RWPE2 (cell line): ENCODE data around the gene DNAH14.
"Not testable (repeated sequence)": the region's sequence is repeated elsewhere in the genome, so short reads cannot be mapped to it uniquely, and the experiment has no call there.

Experiments used
- ATAC-seq: fragments of 200-7000 bp; cut with Tn5 transposase; 3 replicates; pipeline ENCODE4 v1.9.1; 2021; ENCODE audit warnings: low read depth
- DNase-seq: peaks from one replicate; pipeline ENCODE4 v3.0.0-alpha.2; 2020; ENCODE audit warnings: low spot score
- H3K27ac ChIP-seq: fragments of 450-650 bp; 2 replicates; pipeline ENCODE4 v1.5.1; 2017; ENCODE audit warnings: mild to moderate bottlenecking; ENCODE audit not compliant: poor library complexity, severe bottlenecking
- H3K27me3 ChIP-seq: fragments of 250-450 bp; sonication (Bioruptor Pico); 2 replicates; pipeline ENCODE4 v1.5.1; 2021; ENCODE audit warnings: mild to moderate bottlenecking, moderate library complexity; ENCODE audit not compliant: insufficient read depth, poor library complexity, severe bottlenecking
- H3K36me3 ChIP-seq: fragments of 250-450 bp; sonication (Bioruptor Pico); 2 replicates; pipeline ENCODE4 v1.5.1; 2020; ENCODE audit warnings: low read depth, mild to moderate bottlenecking, moderate library complexity
- H3K4me1 ChIP-seq: fragments of 250-450 bp; sonication (Bioruptor Pico); 2 replicates; pipeline ENCODE4 v1.5.1; 2021; ENCODE audit warnings: mild to moderate bottlenecking, moderate library complexity; ENCODE audit not compliant: insufficient read depth, poor library complexity, severe bottlenecking
- H3K4me3 ChIP-seq: fragments of 250-450 bp; sonication (Bioruptor Pico); 2 replicates; pipeline ENCODE4 v1.5.1; 2021; ENCODE audit warnings: mild to moderate bottlenecking, moderate library complexity; ENCODE audit not compliant: severe bottlenecking
- H3K9me3 ChIP-seq: fragments of 250-450 bp; sonication (Bioruptor Pico); 2 replicates; pipeline ENCODE4 v1.5.1; 2021; ENCODE audit warnings: mild to moderate bottlenecking, moderate library complexity; ENCODE audit not compliant: severe bottlenecking
- CTCF ChIP-seq: fragments of 450-650 bp; IDR thresholded peaks from one replicate; pipeline ENCODE4 v1.5.1; 2017; ENCODE audit warnings: mild to moderate bottlenecking, moderate library complexity; ENCODE audit not compliant: poor library complexity, severe bottlenecking

The DNAH14 gene

DNA sequence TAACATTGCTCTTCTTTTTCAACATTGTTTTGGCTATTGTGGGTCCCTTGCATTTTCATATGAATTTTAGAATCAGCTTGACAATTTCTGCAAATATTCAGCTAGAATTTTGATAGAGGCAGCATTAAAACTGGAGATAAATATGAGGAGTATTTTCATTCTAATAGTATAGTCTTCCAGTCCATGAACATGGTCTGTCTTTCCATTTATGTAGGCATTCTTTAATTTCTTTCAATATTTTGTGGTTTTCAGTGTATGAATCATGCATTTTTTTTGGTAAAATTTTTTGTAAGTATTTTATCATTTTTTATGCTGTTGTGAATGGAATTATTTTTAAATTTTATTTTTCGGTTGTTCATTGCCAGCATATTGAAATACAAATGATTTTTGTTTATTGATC, 97.2 kb downstream of the DNAH14 start:
- Histone ChIP-seq H3K27me3 (no peaks in the 10 kb centered on the region), H3K4me1 (no peaks in the 10 kb centered on the region), H3K4me3 (no peak overlapping the region), H3K36me3 (no peaks in the 10 kb centered on the region), H3K27ac (no peak overlapping the region), H3K9me3 (no peaks in the 10 kb centered on the region)
- DNase-seq, result no peak
- no peak for TF ChIP-seq CTCF
- ATAC-seq, result no peak

DNA sequence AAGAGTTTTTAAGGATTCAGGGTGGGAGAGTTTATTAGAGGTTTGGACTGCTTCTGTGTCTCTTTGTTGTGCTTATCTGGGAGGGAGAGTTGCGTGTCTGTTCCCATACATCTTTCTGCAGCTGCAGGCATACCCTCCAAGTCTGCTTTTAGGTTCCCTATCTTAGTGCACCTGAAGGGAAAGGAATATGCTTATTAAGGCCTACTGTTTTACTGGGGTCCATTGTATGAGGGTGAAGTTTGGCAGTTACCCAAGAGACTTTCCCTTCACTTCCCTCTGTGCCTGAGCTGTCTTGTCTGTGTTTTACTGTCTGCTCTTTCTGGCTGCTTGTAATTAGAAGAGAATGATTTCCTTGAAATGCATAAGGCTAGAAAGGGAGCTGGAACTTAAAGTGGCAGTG, 107.0 kb downstream of the DNAH14 start:
- not testable (repeated sequence) for H3K27me3 ChIP-seq, H3K4me1 ChIP-seq, ATAC-seq, DNase-seq, H3K36me3 ChIP-seq, H3K27ac ChIP-seq, H3K4me3 ChIP-seq, H3K9me3 ChIP-seq

DNA sequence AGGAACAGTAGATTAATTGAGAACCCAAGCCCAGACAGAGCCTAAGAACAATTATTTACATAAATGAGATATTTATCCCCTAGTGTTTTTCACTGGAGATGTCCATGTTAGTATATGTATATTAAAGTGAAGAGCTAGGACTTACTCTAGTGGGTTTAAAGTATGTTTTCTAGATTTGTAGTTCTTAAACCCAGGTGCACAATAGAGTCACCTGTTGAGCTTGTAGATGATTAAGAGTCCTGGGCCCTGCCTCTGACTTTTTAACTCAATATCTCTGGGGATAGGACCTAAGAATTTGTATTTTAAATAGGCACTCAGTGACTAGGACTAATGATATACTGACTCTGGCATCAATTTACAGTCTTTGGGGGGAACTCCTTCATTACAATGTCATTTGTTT, 112.8 kb downstream of the DNAH14 start:
- ATAC-seq, result no peak
- TF ChIP-seq CTCF, result no peak
- H3K27ac ChIP-seq, result no peak overlapping the region

GRCh38 chr1:225044258-225044657, 114.8 kb downstream of the DNAH14 start:
- no peaks in the 10 kb centered on the region for H3K36me3 ChIP-seq
- H3K4me3 ChIP-seq, result no peak overlapping the region
- DNase-seq, result no peak
- H3K4me1 ChIP-seq, result no peaks in the 10 kb centered on the region
- no peak for TF ChIP-seq CTCF
- H3K9me3 ChIP-seq, result no peaks in the 10 kb centered on the region
- H3K27ac ChIP-seq, result no peak overlapping the region
- H3K27me3 ChIP-seq, result no peaks in the 10 kb centered on the region
- ATAC-seq, result no peak

More for the DNA sequence above, 112.8 kb downstream of the DNAH14 start:
- Histone ChIP-seq H3K4me1 (no peaks in the 10 kb centered on the region), H3K4me3 (no peak overlapping the region), H3K9me3 (no peaks in the 10 kb centered on the region), H3K27me3 (no peaks in the 10 kb centered on the region), H3K36me3 (no peaks in the 10 kb centered on the region)
- no peak for DNase-seq

- no peaks in the 10 kb centered on the region for H3K27me3 ChIP-seq
- no peak overlapping the region for H3K4me3 ChIP-seq
- no peak overlapping the region for H3K27ac ChIP-seq
- H3K4me1 ChIP-seq, result no peaks in the 10 kb centered on the region
- H3K36me3 ChIP-seq, result no peaks in the 10 kb centered on the region
- DNase-seq (no peak), ATAC-seq (no peak)
- TF ChIP-seq CTCF, result no peak
- H3K9me3 ChIP-seq, result no peaks in the 10 kb centered on the region
These were observed 120.1 kb downstream of the DNAH14 start for GRCh38 chr1:225049594-225049993.
